Measurements from ENCODE around the gene NUTM2A. TPM values are rescaled to one million over a fixed set of nuclear protein-coding genes. Genes with fewer than 3 reads are reported as not detected.
"Not testable (repeated sequence)": the region's sequence is repeated elsewhere in the genome, so short reads cannot be mapped to it uniquely, and the experiment has no call there.

The NUTM2A gene
- total and polyA plus RNA-seq, 5 donors from 2014 or later = 0.05 to 0.86 (median 0.15) TPM; not detected in 2

DNA sequence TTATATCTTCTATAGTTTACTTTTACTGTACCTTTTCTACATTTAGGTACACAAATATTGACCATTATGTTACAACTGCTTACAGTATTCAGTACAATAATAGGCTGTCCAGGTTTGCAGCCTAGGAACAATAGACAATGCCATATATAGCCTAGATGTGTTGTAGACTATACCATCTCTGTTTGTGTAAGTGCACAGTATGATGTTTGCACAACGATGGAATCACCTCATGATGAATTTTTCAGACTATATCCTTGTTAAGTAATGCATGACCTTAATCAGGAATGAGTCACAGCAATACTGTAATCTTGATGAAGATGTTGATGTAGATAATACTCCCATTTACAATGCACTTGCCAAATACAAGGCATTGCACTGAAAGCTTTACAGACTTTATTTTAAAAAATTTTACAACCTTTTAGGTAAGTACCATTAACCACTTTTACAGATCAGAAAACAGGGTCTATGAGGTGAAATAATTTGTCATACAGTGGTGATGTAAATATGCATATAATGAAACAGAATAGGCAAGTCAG, 23.6 kb downstream of the NUTM2A start:
- H3K27ac Mint-ChIP-seq; H3K9me3 Mint-ChIP-seq; ATAC-seq (ENCODE audit: low read depth in 2 of 2): not testable (repeated sequence)

GRCh38 chr10:87280749-87281392, 55.6 kb downstream of the NUTM2A start:
- not testable (repeated sequence) for H3K9me3 Mint-ChIP-seq; H3K27ac ChIP-seq (ENCODE audit: insufficient read depth, low read length, poor library complexity, severe bottlenecking); ATAC-seq (ENCODE audit: low read depth in 2 of 2); H3K4me3 ChIP-seq (ENCODE audit: low read depth, low read length); H3K4me1 Mint-ChIP-seq; H3K4me3 Mint-ChIP-seq; H3K27me3 ChIP-seq (ENCODE audit: control insufficient read depth, insufficient read depth, low read length); H3K4me1 ChIP-seq (ENCODE audit: control insufficient read depth, insufficient read depth, low read length, poor library complexity, severe bottlenecking); H3K27ac Mint-ChIP-seq; DNase-seq; H3K36me3 Mint-ChIP-seq; H3K27me3 Mint-ChIP-seq; H3K9me3 ChIP-seq (ENCODE audit: control insufficient read depth in 2 of 2, low read length in 2 of 2); H3K36me3 ChIP-seq (ENCODE audit: control insufficient read depth, insufficient read depth, low read length)

More for the DNA sequence above, 23.6 kb downstream of the NUTM2A start:
- H3K4me1 ChIP-seq (ENCODE audit: control insufficient read depth, insufficient read depth, low read length, poor library complexity, severe bottlenecking); H3K27ac ChIP-seq (ENCODE audit: insufficient read depth, low read length, poor library complexity, severe bottlenecking); H3K4me1 Mint-ChIP-seq; H3K36me3 Mint-ChIP-seq; H3K9me3 ChIP-seq (ENCODE audit: control insufficient read depth in 2 of 2, low read length in 2 of 2); H3K4me3 Mint-ChIP-seq; H3K36me3 ChIP-seq (ENCODE audit: control insufficient read depth, insufficient read depth, low read length); H3K4me3 ChIP-seq (ENCODE audit: low read depth, low read length); H3K27me3 Mint-ChIP-seq; DNase-seq; H3K27me3 ChIP-seq (ENCODE audit: control insufficient read depth, insufficient read depth, low read length): not testable (repeated sequence)

Other genes starting within 250 kb of the NUTM2A start
- gene FAM25A, start 205.2 kb upstream of the NUTM2A start, total RNA-seq = not detected
- gene FAM25A, start 205.2 kb upstream of the NUTM2A start, polyA plus RNA-seq = not detected
- gene GLUD1, start 130.6 kb upstream of the NUTM2A start, total RNA-seq = 124 TPM
- 100 to 1,000 TPM; 122 to 157 (median 130) TPM for gene GLUD1, start 130.6 kb upstream of the NUTM2A start, polyA plus RNA-seq
- 30.5 TPM for gene SHLD2, start 130.2 kb upstream of the NUTM2A start, total RNA-seq
- 10 to 100 TPM; 20.9 to 32.8 (median 22.8) TPM for gene SHLD2, start 130.2 kb upstream of the NUTM2A start, polyA plus RNA-seq
- 3.6 TPM for gene NUTM2D, start 132.3 kb downstream of the NUTM2A start, total RNA-seq
- gene NUTM2D, start 132.3 kb downstream of the NUTM2A start, polyA plus RNA-seq = under 1 TPM in 1 of 4 donors, not detected in 3; 0.09 TPM